CD4-positive, alpha-beta memory T cell (primary cell): ENCODE data around the gene CCDC102A. TPM values are rescaled to one million over a fixed set of nuclear protein-coding genes. Genes with fewer than 3 reads are reported as not detected.

Experiments
- CTCF ChIA-PET: fragments of 350-600 bp; sonication (Branson Sonifier 250); formaldehyde crosslinking; loops from one replicate; lab custom pipeline; 2021; ENCODE audit warnings: inconsistent platforms; ENCODE audit not compliant: partially characterized antibody; lab: Charles Lee
- POLR2A ChIA-PET: fragments of 350-600 bp; sonication (Branson Sonifier 250); formaldehyde crosslinking; loops from one replicate; lab custom pipeline; 2021; ENCODE audit not compliant: partially characterized antibody; lab: Charles Lee
- DNase-seq, 5 donors: peaks; one replicate each; pipeline versions ENCODE4 v3.0.0 to v3.0.0-alpha.2; 2020 to 2022; ENCODE audit warnings: mixed read lengths in 1 of 5
- H3K27ac ChIP-seq: one replicate; pipeline ENCODE4 v1.7.0; 2013; ENCODE audit warnings: low read depth, low read length
- H3K27me3 ChIP-seq: 2 replicates; pipeline ENCODE4 v1.7.0; 2013; ENCODE audit warnings: mild to moderate bottlenecking, low read length, moderate library complexity; ENCODE audit not compliant: insufficient read depth
- H3K36me3 ChIP-seq: 2 replicates; pipeline ENCODE4 v1.7.0; 2013; ENCODE audit warnings: mild to moderate bottlenecking, low read length, moderate library complexity; ENCODE audit not compliant: insufficient read depth
- H3K4me1 ChIP-seq: 2 replicates; pipeline ENCODE4 v1.7.0; 2013; ENCODE audit warnings: mild to moderate bottlenecking, low read length, moderate library complexity; ENCODE audit not compliant: insufficient read depth
- H3K4me3 ChIP-seq, 2 donors: one replicate each; pipeline ENCODE4 v1.7.0; 2013; ENCODE audit warnings: low read length in 2 of 2, mild to moderate bottlenecking in 1 of 2
- H3K9me3 ChIP-seq, 2 donors: one replicate each; pipeline ENCODE4 v1.7.0; 2013; ENCODE audit warnings: low read length in 2 of 2, control low read depth in 1 of 2; ENCODE audit not compliant: control insufficient read depth in 1 of 2
- H3K27ac Mint-ChIP-seq, 7 donors: one replicate each; pipeline ENCODE4 v1.8.0; 2020 to 2021; ENCODE audit warnings: mixed read lengths in 7 of 7, mild to moderate bottlenecking in 6 of 7, inconsistent platforms in 3 of 7, moderate library complexity in 3 of 7
- H3K27me3 Mint-ChIP-seq, 2 donors: one replicate each; pipeline ENCODE4 v1.8.0; 2020 to 2021; ENCODE audit warnings: mixed read lengths in 2 of 2
- H3K36me3 Mint-ChIP-seq, 2 donors: one replicate each; pipeline ENCODE4 v1.8.0; 2020 to 2021; ENCODE audit warnings: mixed read lengths in 2 of 2, inconsistent platforms in 1 of 2, mild to moderate bottlenecking in 1 of 2
- H3K4me1 Mint-ChIP-seq, 4 donors: one replicate each; pipeline ENCODE4 v1.8.0; 2020 to 2021; ENCODE audit warnings: mixed read lengths in 4 of 4, mild to moderate bottlenecking in 1 of 4
- H3K4me3 Mint-ChIP-seq, 8 donors: one replicate each; pipeline ENCODE4 v1.8.0; 2020 to 2021; ENCODE audit warnings: mixed read lengths in 8 of 8, mild to moderate bottlenecking in 7 of 8, moderate library complexity in 6 of 8, inconsistent platforms in 3 of 8
- H3K9me3 Mint-ChIP-seq, 8 donors: one replicate each; pipeline ENCODE4 v1.8.0; 2020 to 2021; ENCODE audit warnings: mixed read lengths in 8 of 8, mild to moderate bottlenecking in 5 of 8, inconsistent platforms in 3 of 8, moderate library complexity in 1 of 8
- intact Hi-C: fragments of 100-400 bp; cut with micrococcal nuclease; formaldehyde crosslinking; loops from one replicate; pipeline ENCODE4 v1.15.1; 2023
- polyA plus RNA-seq, 2 donors: library from polyadenylated mRNA; unstranded; fragments of 300-500 nt; fragmentation: Illumina TruSeq; gene quantifications; one replicate each; pipeline ENCODE4 v1.2.3, GENCODE V29; 2021
- total RNA-seq, 2 experiments: library from RNA; stranded (reverse); gene quantifications; one replicate each; pipeline ENCODE4 v1.2.3, GENCODE V29; 2021

The CCDC102A gene
- total and polyA plus RNA-seq, 4 experiments from 2014 or later, result 1.2 to 9.9 (median 5.1) TPM

GRCh38 chr16:57544124-57544653, 7.8 kb upstream of the CCDC102A start:
- H3K36me3 Mint-ChIP-seq, result no peaks in the 10 kb centered on the region
- peaks cover 33% of the 10 kb centered on the region for H3K4me1 ChIP-seq
- peak overlapping the region in 7 of 8 donors; percentile 57 to 80 (median 73) for H3K4me3 Mint-ChIP-seq
- H3K27me3 Mint-ChIP-seq, result no peaks in the 10 kb centered on the region
- DNase-seq, result no peak
- H3K9me3 Mint-ChIP-seq, result no peaks in the 10 kb centered on the region
- H3K36me3 ChIP-seq, result no peaks in the 10 kb centered on the region
- H3K4me3 ChIP-seq, result no peak overlapping the region
- CTCF ChIA-PET, result interaction anchor here (0.6 to 1.6 kb wide), 2 partner anchors 31 to 108 kb away, joined by 3 to 6 read pairs; no protein-coding TSS in a partner anchor
- H3K27me3 ChIP-seq, result no peaks in the 10 kb centered on the region
- no peak overlapping the region for H3K27ac ChIP-seq
- H3K27ac Mint-ChIP-seq, result peak overlapping the region in 6 of 7 donors; percentile 45 to 79 (median 74)
- peaks cover 11 to 42% (median 33%) of the 10 kb centered on the region in 4 donors for H3K4me1 Mint-ChIP-seq
- intact Hi-C loops, result no loop called here
- POLR2A ChIA-PET, result no interaction called here
- H3K9me3 ChIP-seq, result no peaks in the 10 kb centered on the region

DNA sequence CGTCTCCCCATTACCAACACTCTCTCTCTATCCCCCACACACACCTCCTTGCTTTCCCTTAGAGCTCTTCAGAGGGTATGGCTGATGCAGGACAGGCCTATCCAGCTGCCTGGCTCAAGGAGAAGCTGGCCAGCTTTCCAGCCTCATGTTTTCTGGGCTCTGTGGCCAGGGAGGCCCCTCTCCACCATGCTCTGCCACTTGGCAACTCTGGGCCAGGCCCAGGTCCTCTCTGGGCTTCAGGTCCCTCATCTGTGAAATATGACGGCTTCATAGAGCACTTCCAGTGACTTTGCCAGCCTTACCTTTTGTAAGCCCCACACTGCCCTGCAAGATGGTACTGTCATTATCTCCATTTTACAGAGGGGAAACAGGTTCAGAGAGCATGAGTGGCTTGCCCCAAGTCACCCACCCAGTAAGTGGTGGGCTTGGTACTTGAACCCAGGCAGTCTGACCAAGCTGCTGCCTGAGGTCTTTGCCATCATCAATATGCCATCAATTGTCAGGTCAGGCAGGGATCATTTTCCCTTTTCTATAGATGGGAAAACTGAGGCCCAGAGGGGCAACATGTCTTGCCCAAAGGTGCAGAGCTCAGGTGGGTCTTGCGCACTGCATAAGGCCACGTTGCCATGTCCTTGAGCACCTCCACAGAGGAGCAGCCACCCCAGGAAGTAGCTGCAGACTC, 5.5 kb upstream of the CCDC102A start:
- no peak for DNase-seq
- Histone ChIP-seq H3K4me3 (no peak overlapping the region), H3K27ac (no peak overlapping the region), H3K36me3 (no peaks in the 10 kb centered on the region), H3K9me3 (no peaks in the 10 kb centered on the region), H3K27me3 (no peaks in the 10 kb centered on the region), H3K4me1 (peaks cover 56% of the 10 kb centered on the region)
- peak overlapping the region in 7 of 8 donors; percentile 76 to 86 (median 80) for H3K4me3 Mint-ChIP-seq
- no peaks in the 10 kb centered on the region for H3K36me3 Mint-ChIP-seq
- no peaks in the 10 kb centered on the region for H3K9me3 Mint-ChIP-seq
- peak overlapping the region in 5 of 7 donors; percentile 30 to 90 (median 79) for H3K27ac Mint-ChIP-seq
- CTCF ChIA-PET, result interaction anchor here (1.1 to 1.6 kb wide), 3 partner anchors 19 to 107 kb away, joined by 3 to 9 read pairs (median 3); no protein-coding TSS in a partner anchor
- H3K4me1 Mint-ChIP-seq, result peaks cover 30 to 60% (median 49%) of the 10 kb centered on the region in 4 donors
- H3K27me3 Mint-ChIP-seq, result no peaks in the 10 kb centered on the region
- POLR2A ChIA-PET, result interaction anchor here (0.8 to 1.7 kb wide), 6 partner anchors 12 to 242 kb away, joined by 3 to 5 read pairs (median 3); partner anchors contain the start of gene DOK4
- intact Hi-C loops, result no loop called here

- no peak for DNase-seq
- no peaks in the 10 kb centered on the region for H3K36me3 ChIP-seq
- no peak overlapping the region for H3K27ac ChIP-seq
- H3K4me1 ChIP-seq, result peaks cover 58% of the 10 kb centered on the region
- H3K9me3 ChIP-seq, result no peaks in the 10 kb centered on the region
- ChIA-PET POLR2A (interaction anchor here (1.1 to 1.7 kb wide), 3 partner anchors 11 to 61 kb away, joined by 3 to 5 read pairs (median 3); partner anchors contain the start of gene DOK4), CTCF (interaction anchor here (1.1 kb wide), 1 partner anchor 18 kb away, joined by 3 read pairs; no protein-coding TSS in a partner anchor)
- H3K4me3 ChIP-seq, result no peak overlapping the region
- H3K4me3 Mint-ChIP-seq, result peak overlapping the region in 1 of 8 donors; percentile 38
- no peaks in the 10 kb centered on the region for H3K36me3 Mint-ChIP-seq
- H3K27ac Mint-ChIP-seq, result peak overlapping the region in 3 of 7 donors; percentile 4 to 79 (median 50)
- no peaks in the 10 kb centered on the region for H3K27me3 Mint-ChIP-seq
- intact Hi-C loops, result no loop called here
- H3K9me3 Mint-ChIP-seq, result no peaks in the 10 kb centered on the region
- no peaks in the 10 kb centered on the region for H3K27me3 ChIP-seq
- peaks cover 30 to 62% (median 50%) of the 10 kb centered on the region in 4 donors for H3K4me1 Mint-ChIP-seq
These were observed 4.8 kb upstream of the CCDC102A start for GRCh38 chr16:57540906-57541753.

GRCh38 chr16:57540387-57540786, 4.0 kb upstream of the CCDC102A start:
- no peak overlapping the region for H3K27ac Mint-ChIP-seq
- Histone ChIP-seq H3K36me3 (no peaks in the 10 kb centered on the region), H3K4me1 (peaks cover 62% of the 10 kb centered on the region), H3K9me3 (no peaks in the 10 kb centered on the region), H3K4me3 (no peak overlapping the region), H3K27me3 (no peaks in the 10 kb centered on the region), H3K27ac (no peak overlapping the region)
- DNase-seq, result no peak
- H3K4me1 Mint-ChIP-seq, result peaks cover 33 to 66% (median 53%) of the 10 kb centered on the region in 4 donors
- intact Hi-C loops, result no loop called here
- no peaks in the 10 kb centered on the region for H3K9me3 Mint-ChIP-seq
- peaks cover 0 to 2% of the 10 kb centered on the region in 2 donors for H3K36me3 Mint-ChIP-seq
- no peak overlapping the region for H3K4me3 Mint-ChIP-seq
- ChIA-PET POLR2A (interaction anchor here (1.7 kb wide), 1 partner anchor 10 kb away, joined by 5 read pairs; no protein-coding TSS in a partner anchor), CTCF (no interaction called here)
- no peaks in the 10 kb centered on the region for H3K27me3 Mint-ChIP-seq

DNA sequence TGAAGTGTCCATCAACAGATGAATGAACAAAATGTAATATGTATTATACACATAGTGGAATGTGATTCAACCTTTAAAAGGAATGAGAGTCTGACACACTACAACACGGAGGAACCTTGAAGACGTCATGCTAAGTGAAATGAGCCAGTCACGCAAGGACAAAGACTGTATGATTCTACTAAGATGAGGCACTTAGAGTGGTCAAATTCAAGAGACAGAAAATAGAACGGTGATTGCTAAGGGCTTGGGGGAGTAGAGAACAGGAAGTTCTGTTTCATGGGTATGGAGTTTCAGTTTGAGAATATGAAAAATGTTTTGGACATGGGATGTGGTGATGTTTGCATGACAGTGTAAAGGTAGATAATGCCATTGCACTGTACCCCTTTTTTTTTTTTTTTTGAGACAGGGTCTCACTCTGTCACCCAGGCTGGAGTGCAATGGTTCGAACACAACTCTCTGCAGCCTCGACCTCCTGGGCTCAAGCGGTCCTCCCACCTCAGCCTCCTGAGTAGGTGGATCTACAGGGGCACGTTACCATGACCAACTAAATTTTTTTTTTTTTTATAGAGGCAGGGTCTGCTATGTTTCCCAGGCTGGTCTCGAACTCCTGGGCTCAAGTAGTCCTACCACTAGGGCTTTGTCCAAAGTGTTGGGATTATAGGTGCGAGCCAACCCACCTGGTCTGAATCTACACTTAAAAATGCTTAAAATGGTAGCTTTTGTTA, 2.9 kb upstream of the CCDC102A start:
- Mint-ChIP-seq H3K4me3 (peak overlapping the region in 7 of 8 donors; percentile 19 to 89 (median 79)), H3K4me1 (peaks cover 39 to 70% (median 55%) of the 10 kb centered on the region in 4 donors)
- no peak for DNase-seq

GRCh38 chr16:57538235-57538721, 1.9 kb upstream of the CCDC102A start:
- H3K27ac ChIP-seq, result peak overlapping the region; percentile 92
- H3K36me3 ChIP-seq, result no peaks in the 10 kb centered on the region
- DNase-seq, result no peak
- peak overlapping the region; percentile 86 to 97 (median 93) for H3K27ac Mint-ChIP-seq
- peaks cover 0 to 2% (median 0%) of the 10 kb centered on the region in 8 donors for H3K9me3 Mint-ChIP-seq
- CTCF ChIA-PET, result interaction anchor here (1.9 to 2.0 kb wide), 2 partner anchors 21 to 38 kb away, joined by 10 read pairs; no protein-coding TSS in a partner anchor
- POLR2A ChIA-PET, result interaction anchor here (0.7 to 3.7 kb wide), 8 partner anchors 8 to 591 kb away, joined by 3 to 31 read pairs (median 6); partner anchors contain the start of genes CFAP20, CIAPIN1, COQ9 and DOK4
- no peaks in the 10 kb centered on the region for H3K9me3 ChIP-seq
- peak overlapping the region; percentile 79 to 91 (median 86) for H3K4me3 Mint-ChIP-seq
- H3K4me1 ChIP-seq, result peaks cover 67% of the 10 kb centered on the region
- intact Hi-C loops, result loop anchor here (5.0 kb wide), 1 partner anchor 121 kb away; no protein-coding TSS in a partner anchor
- peaks cover 0 to 2% of the 10 kb centered on the region in 2 donors for H3K36me3 Mint-ChIP-seq
- no peaks in the 10 kb centered on the region for H3K27me3 Mint-ChIP-seq
- peaks cover 42 to 70% (median 57%) of the 10 kb centered on the region in 4 donors for H3K4me1 Mint-ChIP-seq
- no peak overlapping the region for H3K4me3 ChIP-seq
- H3K27me3 ChIP-seq, result no peaks in the 10 kb centered on the region

More for the DNA sequence above, 2.9 kb upstream of the CCDC102A start:
- Mint-ChIP-seq H3K27ac (peak overlapping the region; percentile 86 to 97 (median 93)), H3K27me3 (no peaks in the 10 kb centered on the region), H3K9me3 (peaks cover 0 to 2% (median 0%) of the 10 kb centered on the region in 8 donors), H3K36me3 (peaks cover 0 to 2% of the 10 kb centered on the region in 2 donors)
- Histone ChIP-seq H3K9me3 (no peaks in the 10 kb centered on the region), H3K4me1 (peaks cover 67% of the 10 kb centered on the region), H3K27ac (peak overlapping the region; percentile 92), H3K36me3 (no peaks in the 10 kb centered on the region), H3K27me3 (no peaks in the 10 kb centered on the region), H3K4me3 (no peak overlapping the region)
- ChIA-PET POLR2A (interaction anchor here (1.2 to 1.3 kb wide), 2 partner anchors 9 to 197 kb away, joined by 3 to 4 read pairs; no protein-coding TSS in a partner anchor), CTCF (interaction anchor here (1.4 kb wide), 1 partner anchor 16 kb away, joined by 3 read pairs; no protein-coding TSS in a partner anchor)
- intact Hi-C loops, result loop anchor here (5.0 kb wide), 1 partner anchor 122 kb away; no protein-coding TSS in a partner anchor
